Cerebellar cortex (tissue), 1 donor: ENCODE results near the gene EME1.
"Not testable (repeated sequence)": the region's sequence is repeated elsewhere in the genome, so short reads cannot be mapped to it uniquely, and the experiment has no call there.

Experiments used
- DNase-seq: peaks from one replicate; pipeline ENCODE4 v3.0.0-alpha.2; 2015; ENCODE audit warnings: low spot score

Gene EME1

GRCh38 chr17:50394711-50395110 lies 21.7 kb downstream of the EME1 start:
- DNase-seq, result no peak

- DNase-seq, result peak; percentile 22
Measured at GRCh38 chr17:50396261-50397110, 23.5 kb downstream of the EME1 start.

- DNase-seq, result peak; percentile 75
Measured at GRCh38 chr17:50397111-50397918, 24.3 kb downstream of the EME1 start, which contains the start of gene LRRC59. Gene LRRC59, minus strand, starts transcription at chr17:50397523. Its CDS starts 206 bp downstream, at chr17:50397317.

DNA sequence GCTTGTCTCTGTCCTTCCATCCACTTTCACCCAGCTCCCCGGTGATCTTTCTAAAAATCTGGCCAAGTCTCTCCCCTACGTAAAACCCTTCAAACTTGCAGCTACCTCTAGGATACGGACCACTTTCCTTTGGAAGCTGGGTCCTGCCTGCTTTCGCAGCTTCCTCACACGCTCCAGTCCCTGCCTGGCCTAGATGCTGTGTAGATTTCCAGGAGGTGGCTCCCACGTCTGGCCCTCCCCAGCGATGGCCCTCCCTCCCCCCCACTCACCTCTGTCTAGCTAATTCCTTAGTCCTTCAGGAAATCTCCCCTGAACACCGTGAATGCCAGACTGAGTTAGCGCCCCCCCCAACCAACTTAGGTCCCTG lies 24.9 kb downstream of the EME1 start:
- DNase-seq, result no peak

DNA sequence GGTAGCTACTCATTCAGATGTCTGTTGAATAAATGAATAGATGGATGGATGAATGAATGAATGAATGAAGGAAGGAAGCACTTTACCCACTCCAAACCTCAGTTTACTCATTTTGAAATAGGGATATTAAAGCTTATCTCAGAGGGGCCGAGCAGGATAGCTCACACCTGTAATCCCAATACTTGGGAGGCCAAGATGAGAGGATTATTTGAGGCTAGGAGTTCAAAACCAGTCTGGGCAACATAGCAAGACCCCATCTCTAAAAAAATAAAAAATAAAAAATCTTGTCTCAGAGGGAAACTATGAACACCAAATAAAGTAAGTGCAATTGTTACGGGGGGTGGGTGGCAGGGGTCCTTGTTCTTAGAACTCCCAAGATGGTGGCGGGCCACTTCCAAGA lies 25.6 kb downstream of the EME1 start:
- not testable (repeated sequence) for DNase-seq

GRCh38 chr17:50399591-50399990 lies 26.6 kb downstream of the EME1 start:
- not testable (repeated sequence) for DNase-seq

DNA sequence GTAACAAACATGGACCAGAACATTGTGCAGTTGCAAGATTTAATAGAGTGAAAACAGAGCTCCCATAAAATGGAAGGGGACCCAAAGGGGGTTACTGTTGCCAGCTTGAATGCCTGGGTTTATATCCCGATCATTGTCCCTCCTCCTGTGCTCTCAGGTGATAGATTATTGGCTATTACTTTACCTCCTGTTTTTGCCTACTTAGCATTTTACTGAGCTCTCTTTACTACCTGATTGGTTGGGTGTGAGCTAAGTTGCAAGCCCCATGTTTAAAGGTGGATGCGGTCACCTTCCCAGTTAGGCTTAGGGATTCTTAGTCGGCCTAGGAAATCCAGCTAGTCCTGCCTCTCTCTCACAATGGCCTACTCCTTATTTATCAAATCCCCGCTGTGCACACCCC lies 32.3 kb downstream of the EME1 start:
- DNase-seq, result not testable (repeated sequence)

GRCh38 chr17:50406578-50406977 lies 33.5 kb downstream of the EME1 start:
- no peak for DNase-seq

DNA sequence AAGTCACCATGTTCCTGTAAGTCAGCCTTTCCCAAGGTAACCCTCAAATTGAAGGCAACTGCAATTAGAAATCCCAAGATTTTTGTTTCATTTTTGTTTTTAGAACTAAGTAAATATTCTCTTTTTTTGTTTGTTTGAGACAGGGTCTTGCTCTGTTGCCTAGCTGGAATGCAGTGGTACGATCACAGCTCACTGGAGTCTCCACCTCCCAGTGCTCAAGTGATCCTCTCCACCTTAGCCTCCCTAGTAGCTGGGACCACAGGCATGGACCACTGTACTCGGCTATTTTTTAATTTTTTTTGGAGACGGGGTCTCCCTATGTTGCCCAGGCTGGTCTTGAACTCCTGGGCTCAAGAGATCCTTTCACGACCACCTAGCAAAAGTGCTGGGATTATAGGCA lies 34.9 kb downstream of the EME1 start:
- DNase-seq, result no peak

- DNase-seq, result no peak
Measured at GRCh38 chr17:50412188-50412732, 39.2 kb downstream of the EME1 start.

DNA sequence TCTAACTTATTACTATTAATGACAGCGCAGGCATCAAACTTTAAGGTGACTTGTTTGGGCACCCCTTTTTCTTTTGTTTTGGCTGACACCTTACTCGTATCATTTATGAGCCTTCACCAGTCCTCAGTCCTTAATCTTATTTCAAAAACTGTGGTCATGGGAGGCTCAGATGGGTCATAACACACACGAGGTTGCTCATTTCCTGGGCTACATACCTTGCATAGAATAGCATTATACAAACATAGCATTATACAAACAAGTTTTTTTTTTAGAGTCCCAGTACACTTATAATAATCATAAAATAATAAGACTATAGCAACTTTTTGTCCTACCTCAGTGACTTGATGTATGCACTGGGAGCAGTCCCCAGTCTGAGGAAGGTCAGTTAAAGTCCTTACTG lies 41.8 kb downstream of the EME1 start:
- DNase-seq, result no peak

- DNase-seq, result not testable (repeated sequence)
Measured at GRCh38 chr17:50419577-50419976, 46.5 kb downstream of the EME1 start.

GRCh38 chr17:50420419-50421112 lies 47.5 kb downstream of the EME1 start:
- DNase-seq, result no peak

GRCh38 chr17:50421308-50422051 lies 48.5 kb downstream of the EME1 start:
- DNase-seq, result no peak

DNA sequence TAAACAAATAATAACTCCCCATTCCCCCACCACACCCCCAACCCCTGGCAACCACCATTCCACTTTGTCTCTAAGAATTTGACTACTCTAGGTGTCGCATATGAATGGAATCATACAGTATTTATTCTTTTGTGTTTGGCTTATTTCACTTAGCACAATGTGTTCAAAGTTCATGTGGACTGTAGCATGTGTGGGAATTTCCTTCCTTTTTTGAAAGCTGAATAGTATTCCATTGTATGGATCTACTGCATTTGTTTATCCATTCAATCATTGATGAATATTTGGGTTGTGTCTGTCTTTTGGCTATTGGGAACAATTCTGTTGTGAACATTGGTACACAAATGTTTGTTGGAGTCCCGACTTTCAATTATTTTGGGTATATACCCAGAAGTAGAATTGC lies 49.7 kb downstream of the EME1 start:
- no peak for DNase-seq

DNA sequence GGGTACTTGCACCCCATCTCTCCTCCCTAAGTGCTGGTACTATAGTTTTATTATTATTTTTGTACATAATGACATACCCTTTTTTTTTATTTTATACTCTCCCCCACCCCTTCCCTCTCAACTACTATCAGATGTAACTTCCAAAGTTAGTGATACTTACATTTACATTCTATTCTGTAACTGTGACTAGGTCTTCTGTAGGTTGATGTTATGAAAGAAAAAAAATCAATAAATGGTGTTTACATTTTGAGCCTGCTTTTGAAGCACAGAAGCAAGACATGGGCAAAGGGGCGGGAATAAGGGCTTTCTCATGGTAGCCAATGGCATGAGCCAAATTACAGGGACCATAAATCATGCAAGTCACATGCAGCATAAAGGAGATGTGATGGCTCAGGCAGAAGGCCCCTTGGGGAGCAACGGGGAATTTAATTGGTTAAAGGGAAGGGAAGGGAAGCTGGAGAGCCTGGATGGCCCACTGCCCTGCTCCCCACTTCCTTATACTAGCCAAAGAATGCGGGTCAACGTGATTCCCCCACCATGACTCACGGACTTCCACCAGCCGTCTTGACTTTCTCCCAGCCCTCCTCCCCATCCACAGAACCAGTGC lies 50.6 kb downstream of the EME1 start:
- DNase-seq, result no peak

- no peak for DNase-seq
Measured at GRCh38 chr17:50424246-50424995, 51.4 kb downstream of the EME1 start.

- no peak for DNase-seq
Measured at GRCh38 chr17:50424996-50425681, 52.1 kb downstream of the EME1 start.

DNA sequence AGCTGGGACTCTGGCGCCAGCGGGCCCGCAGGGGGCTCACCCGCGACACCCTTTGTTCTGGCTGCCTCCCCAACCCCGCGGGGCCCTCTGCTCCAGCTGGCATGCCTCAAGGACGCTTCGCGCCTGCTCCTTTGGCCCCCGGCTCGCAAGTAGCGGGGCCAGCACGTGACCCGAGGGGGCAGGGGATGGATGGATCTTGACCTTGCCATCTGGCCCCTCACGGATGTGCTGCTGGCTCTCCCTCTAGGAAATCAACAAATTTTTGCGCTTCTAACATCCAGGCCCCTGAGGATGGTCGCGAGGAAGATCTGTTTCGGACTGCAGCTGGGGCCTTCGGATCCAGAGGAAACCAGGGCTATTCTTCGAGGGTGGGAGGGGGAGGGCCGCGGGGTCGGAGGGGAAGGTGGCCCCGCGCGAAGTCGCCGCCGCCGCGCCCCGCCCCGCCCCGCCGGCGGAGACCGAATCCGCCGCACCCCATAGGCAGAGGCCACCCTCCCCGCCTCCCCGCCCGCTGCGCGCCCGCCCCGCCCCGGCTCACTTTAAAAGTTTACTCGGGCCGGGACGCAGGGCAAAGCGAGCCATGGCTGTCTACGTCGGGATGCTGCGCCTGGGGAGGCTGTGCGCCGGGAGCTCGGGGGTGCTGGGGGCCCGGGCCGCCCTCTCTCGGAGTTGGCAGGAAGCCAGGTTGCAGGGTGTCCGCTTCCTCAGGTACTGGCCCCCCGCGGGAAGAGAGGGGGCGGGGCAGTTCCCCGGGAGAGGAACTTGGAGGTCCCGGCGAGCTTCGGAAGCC lies 52.8 kb downstream of the EME1 start, which contains the start of gene ACSF2:
TSS of gene ACSF2 (plus strand) at position 537 of the 790 bp plus-strand sequence. CDS start at position 581, 44 bp downstream.
- DNase-seq, result no peak
